ENCODE data around the gene PDZK1IP1.

Gene PDZK1IP1, protein sequence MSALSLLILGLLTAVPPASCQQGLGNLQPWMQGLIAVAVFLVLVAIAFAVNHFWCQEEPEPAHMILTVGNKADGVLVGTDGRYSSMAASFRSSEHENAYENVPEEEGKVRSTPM

DNA sequence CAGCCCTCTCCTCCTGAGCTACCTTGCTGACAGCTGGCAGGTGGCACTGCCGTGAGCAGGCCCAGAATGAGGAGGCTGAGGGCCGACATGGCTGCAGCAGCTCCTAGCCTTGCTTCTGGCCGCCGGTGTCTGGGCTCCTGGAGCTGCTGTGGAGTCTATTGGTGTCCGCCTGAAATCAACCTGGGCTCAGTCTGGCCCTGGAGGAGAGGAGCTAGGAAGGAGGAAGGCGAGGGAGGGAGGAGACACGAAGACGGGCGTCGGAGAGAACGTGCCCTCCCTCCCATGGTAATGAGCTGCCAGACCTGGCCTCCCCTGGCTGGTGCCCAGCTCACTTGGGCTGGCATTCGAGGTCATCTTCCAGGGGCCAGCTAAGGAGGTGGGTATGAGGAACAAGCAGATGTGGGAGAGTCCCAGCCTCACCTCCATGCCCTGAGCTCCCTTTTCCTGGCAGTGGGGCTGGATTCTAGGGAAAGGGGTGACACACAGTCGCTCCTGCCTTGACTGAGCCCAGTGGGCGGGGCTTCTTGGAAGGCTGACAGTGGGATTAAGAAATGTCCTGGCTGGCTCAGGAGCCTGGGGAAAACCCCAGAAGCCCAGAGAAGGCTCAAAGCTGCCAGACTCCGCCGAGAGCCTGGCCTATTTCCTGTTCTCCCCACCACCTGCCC is at the start of gene PDZK1IP1:
Gene PDZK1IP1 (minus strand): TSS at position 193 of the 665 bp plus-strand sequence. CDS start 104 bp downstream, at position 89.
- TF ChIP-seq, protein P1, sequence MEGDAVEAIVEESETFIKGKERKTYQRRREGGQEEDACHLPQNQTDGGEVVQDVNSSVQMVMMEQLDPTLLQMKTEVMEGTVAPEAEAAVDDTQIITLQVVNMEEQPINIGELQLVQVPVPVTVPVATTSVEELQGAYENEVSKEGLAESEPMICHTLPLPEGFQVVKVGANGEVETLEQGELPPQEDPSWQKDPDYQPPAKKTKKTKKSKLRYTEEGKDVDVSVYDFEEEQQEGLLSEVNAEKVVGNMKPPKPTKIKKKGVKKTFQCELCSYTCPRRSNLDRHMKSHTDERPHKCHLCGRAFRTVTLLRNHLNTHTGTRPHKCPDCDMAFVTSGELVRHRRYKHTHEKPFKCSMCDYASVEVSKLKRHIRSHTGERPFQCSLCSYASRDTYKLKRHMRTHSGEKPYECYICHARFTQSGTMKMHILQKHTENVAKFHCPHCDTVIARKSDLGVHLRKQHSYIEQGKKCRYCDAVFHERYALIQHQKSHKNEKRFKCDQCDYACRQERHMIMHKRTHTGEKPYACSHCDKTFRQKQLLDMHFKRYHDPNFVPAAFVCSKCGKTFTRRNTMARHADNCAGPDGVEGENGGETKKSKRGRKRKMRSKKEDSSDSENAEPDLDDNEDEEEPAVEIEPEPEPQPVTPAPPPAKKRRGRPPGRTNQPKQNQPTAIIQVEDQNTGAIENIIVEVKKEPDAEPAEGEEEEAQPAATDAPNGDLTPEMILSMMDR (IDR thresholded peaks at IDR 0.05): no peak
- TF ChIP-seq ZFX (IDR thresholded peaks at IDR 0.05; ENCODE audit: borderline replicate concordance): no peak
- no peak within 1 kb of the TSS for H3K27ac ChIP-seq

DNA sequence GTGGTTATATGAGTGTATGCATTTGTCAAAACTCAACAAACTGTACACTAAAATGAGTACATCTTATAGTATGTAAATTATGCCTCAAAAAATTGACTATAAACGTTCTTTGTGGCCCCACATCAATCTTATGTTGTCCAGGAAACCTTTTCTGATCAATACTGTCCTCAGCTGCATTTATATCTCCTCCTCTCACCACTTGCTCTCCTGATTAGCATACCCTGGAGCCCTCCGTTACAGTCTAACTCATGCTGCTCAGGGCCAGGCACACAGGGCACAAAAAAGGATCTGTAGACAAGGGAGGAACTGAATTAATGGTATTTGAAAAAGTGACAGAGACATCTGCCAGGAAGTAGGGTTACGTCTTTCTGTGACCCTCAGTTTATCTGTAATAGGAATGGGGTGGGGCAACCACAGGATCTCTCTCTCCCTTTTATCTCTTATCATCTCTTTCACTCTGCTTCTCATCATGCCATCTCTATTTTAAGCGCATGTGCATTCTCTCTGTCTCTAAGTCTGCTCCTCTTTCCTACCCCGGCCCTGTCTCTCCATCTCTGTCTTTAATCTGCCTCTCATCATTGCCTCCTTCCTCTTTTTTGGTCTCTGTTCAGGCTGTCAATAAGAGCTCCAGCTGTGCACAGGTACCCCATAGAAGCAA is 49.2 kb upstream of the PDZK1IP1 start:
- no peak for TF ChIP-seq ZFX (IDR thresholded peaks at IDR 0.05; ENCODE audit: borderline replicate concordance)
- TF ChIP-seq, protein P1 (IDR thresholded peaks at IDR 0.05): no peak
- H3K27ac ChIP-seq: no peak overlapping the region

DNA sequence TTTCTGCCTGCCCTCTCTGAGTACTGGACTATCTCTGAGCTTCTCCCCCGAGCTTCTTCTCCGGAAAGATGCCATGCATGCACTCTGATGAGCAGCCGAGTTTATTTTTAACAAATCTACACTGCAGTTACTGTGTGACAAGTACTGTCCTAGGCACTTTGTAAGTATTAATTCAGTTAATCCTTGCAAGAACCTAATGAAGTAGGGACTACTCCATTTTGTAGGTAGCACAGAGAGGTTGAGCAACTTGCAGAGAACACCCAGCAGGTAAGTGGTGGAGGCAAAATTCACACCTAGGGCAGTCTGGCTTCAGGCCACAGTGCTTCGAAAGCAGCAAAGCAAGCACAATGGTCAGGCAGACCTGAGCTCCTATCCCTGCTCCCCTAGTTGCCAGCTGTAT is 46.0 kb upstream of the PDZK1IP1 start:
- H3K27ac ChIP-seq: no peak overlapping the region
- TF ChIP-seq ZFX (IDR thresholded peaks at IDR 0.05; ENCODE audit: borderline replicate concordance): no peak
- TF ChIP-seq, protein P1 (IDR thresholded peaks at IDR 0.05): no peak

DNA sequence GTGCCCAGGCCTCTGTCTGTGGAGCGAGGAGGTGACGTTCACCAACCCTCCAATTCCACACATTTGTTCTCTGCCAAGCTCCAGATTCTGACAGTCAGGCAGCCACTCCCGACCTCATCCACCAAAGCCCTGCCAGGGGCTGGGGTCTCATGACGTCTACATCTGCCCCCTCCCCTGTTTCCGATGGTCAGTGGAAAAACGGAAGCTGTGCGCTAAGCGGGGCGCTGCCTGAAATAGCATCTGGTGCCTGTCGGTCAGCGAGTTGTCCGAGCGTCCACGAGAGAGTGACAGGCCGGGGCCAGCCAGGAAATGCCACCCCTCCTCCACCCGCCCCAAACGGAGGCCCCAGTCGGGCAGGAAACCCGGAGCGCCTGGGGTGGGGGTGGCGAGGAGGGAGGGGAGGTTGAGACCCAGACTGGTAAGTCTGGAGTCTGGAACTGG is 45.4 kb upstream of the PDZK1IP1 start:
- no peak for TF ChIP-seq ZFX (IDR thresholded peaks at IDR 0.05; ENCODE audit: borderline replicate concordance)
- TF ChIP-seq, protein P1 (IDR thresholded peaks at IDR 0.05): no peak
- no peak overlapping the region for H3K27ac ChIP-seq

DNA sequence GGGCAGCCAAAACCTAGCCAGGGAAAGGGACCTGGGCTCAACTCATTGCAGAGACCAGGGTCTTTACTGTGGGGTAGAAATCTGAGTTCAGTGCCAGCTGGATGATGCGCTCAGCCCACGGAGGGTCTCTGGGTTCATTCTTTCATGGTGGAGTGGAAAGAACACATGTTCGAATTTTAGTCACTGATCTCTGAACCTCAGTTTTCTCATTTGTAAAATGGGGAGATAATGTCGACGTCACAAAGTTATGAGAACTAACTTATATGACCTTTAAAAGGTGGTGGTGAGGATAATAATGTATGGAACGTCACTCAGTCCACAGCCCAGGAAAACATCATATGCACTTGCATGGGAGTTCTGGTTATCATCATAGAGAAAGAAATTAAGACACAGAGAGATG is 43.4 kb upstream of the PDZK1IP1 start:
- TF ChIP-seq, protein P1 (IDR thresholded peaks at IDR 0.05): no peak
- no peak for TF ChIP-seq ZFX (IDR thresholded peaks at IDR 0.05; ENCODE audit: borderline replicate concordance)
- no peak overlapping the region for H3K27ac ChIP-seq

DNA sequence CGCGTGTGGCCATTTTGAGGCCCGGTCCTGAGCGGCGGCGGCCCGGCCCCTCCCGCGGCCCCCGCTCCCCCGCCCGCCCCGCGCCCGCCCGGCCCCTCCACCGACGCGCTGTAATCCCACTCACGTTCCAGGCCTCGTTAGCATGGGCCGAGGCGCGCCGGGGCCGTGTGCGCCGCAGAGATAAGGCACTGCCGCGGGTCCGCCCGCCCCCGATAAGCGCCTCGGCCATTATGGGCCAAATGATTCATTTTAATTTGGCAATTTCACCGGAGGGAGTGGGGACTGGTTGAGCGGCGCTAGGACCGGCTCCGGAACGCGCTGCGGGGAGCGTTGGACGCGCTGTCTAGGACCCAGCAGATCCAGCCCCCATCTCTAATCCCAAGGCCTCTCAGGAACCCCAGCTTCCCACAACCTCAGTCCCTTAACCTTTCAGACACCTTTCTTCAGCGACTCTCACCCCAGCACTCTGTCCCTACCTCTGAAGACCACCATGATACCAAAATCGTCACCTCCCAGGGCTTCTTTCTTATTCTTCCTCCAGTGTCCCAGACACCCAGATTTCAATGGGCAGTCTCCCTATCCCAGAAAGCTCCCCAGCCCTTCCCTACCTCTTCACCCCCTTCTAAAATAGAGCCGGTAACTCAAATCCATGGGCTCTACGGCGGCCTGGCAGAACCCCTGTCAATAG is 42.5 kb upstream of the PDZK1IP1 start, which contains the start of gene TAL1:
Gene TAL1 (minus strand): TSS at position 39 of the 688 bp plus-strand sequence. CDS start 6,337 bp downstream, outside the sequence.
- no peak within 1 kb of the TSS for H3K27ac ChIP-seq
- no peak for TF ChIP-seq ZFX (IDR thresholded peaks at IDR 0.05; ENCODE audit: borderline replicate concordance)
- TF ChIP-seq, protein P1 (IDR thresholded peaks at IDR 0.05): no peak

Measured in 22Rv1 (cell line).